SK-N-SH (cell line): ENCODE measurements around the gene GORASP1. TPM values are rescaled to one million over a fixed set of nuclear protein-coding genes. Genes with fewer than 3 reads are reported as not detected.

Experiments used
- CTCF ChIA-PET: fragments of 300-600, 350-600 bp; formaldehyde crosslinking; extraction: SDS; loops from one replicate; lab custom pipeline; 2021; lab: Yijun Ruan, JAX
- POLR2A ChIA-PET: fragments of 350-600 bp; sonication (Branson Sonifier 250); formaldehyde crosslinking; extraction: SDS; loops from one replicate; lab custom pipeline; 2020; ENCODE audit warnings: antibody characterized with exemption, inconsistent platforms; lab: Yijun Ruan, JAX
- DNase-seq: peaks from one replicate; pipeline ENCODE4 v3.0.0; 2012
- H2AFZ ChIP-seq: fragments of 200-600 bp; sonication (generic); 2 replicates; pipeline ENCODE4 v1.8.1; 2016; ENCODE audit warnings: antibody characterized with exemption, mild to moderate bottlenecking, low read depth
- H3F3A ChIP-seq: fragments of 200-600 bp; sonication (generic); replicated peaks from 2 replicates; pipeline ENCODE3; 2016; ENCODE audit warnings: antibody characterized with exemption, mild to moderate bottlenecking; ENCODE audit not compliant: insufficient read depth
- H3K27ac ChIP-seq, 2 experiments: fragments of 200-500 bp in 1 of 2; fragments of 200-600 bp in 1 of 2; sonication (Bioruptor generic) in 1 of 2; sonication (generic), shearing (Covaris generic) in 1 of 2; 2 replicates each; pipeline versions ENCODE4 v1.5.1 to v1.6.1; 2014 to 2016; ENCODE audit warnings: low read depth in 2 of 2, inconsistent platforms in 1 of 2, low read length in 1 of 2, mild to moderate bottlenecking in 1 of 2, mixed read lengths in 1 of 2
- H3K27me3 ChIP-seq: fragments of 200-600 bp; sonication (generic), shearing (Covaris generic); 2 replicates; pipeline ENCODE4 v1.6.1; 2016; ENCODE audit warnings: mixed run types; ENCODE audit not compliant: insufficient read depth
- H3K36me3 ChIP-seq, 2 experiments: fragments of 200-500 bp in 1 of 2; fragments of 200-600 bp in 1 of 2; sonication (Bioruptor generic) in 1 of 2; sonication (generic) in 1 of 2; replicated peaks in 1 of 2; 2 replicates each; pipeline versions ENCODE3 to v1.5.1; 2014 to 2016; ENCODE audit warnings: low read length in 1 of 2, mild to moderate bottlenecking in 1 of 2; ENCODE audit not compliant: insufficient read depth in 2 of 2, control insufficient read depth in 1 of 2
- H3K4me1 ChIP-seq, 2 experiments: fragments of 200-500 bp in 1 of 2; fragments of 200-600 bp in 1 of 2; sonication (Bioruptor generic) in 1 of 2; sonication (generic), shearing (Covaris generic) in 1 of 2; 2 replicates each; pipeline versions ENCODE4 v1.5.1 to v1.6.1; 2014 to 2016; ENCODE audit warnings: low read depth in 1 of 2, low read length in 1 of 2, mixed run types in 1 of 2; ENCODE audit not compliant: insufficient read depth in 2 of 2, control insufficient read depth in 1 of 2
- H3K4me2 ChIP-seq: fragments of 200-600 bp; sonication (generic), shearing (Covaris generic); 2 replicates; pipeline ENCODE4 v1.6.1; 2017; ENCODE audit warnings: mixed run types
- H3K4me3 ChIP-seq, 2 experiments: fragments of 200-500 bp in 1 of 2; fragments of 200-600 bp in 1 of 2; sonication (Bioruptor generic) in 1 of 2; sonication (generic), shearing (Covaris generic) in 1 of 2; 2 replicates each; pipeline versions ENCODE4 v1.5.1 to v1.8.1; 2014 to 2016; ENCODE audit warnings: low read depth in 2 of 2, inconsistent platforms in 1 of 2, low read length in 1 of 2, mild to moderate bottlenecking in 1 of 2, mixed read lengths in 1 of 2, moderate library complexity in 1 of 2
- H3K79me2 ChIP-seq: fragments of 200-600 bp; sonication (generic); 2 replicates; pipeline ENCODE4 v1.8.1; 2017; ENCODE audit warnings: mild to moderate bottlenecking; ENCODE audit not compliant: insufficient read depth
- H3K9ac ChIP-seq: fragments of 200-600 bp; sonication (generic); 2 replicates; pipeline ENCODE4 v1.6.1; 2017; ENCODE audit warnings: mixed run types
- H3K9me2 ChIP-seq: fragments of 200-600 bp; sonication (generic); 2 replicates; pipeline ENCODE4 v1.6.1; 2017; ENCODE audit warnings: mixed run types
- H3K9me3 ChIP-seq: fragments of 200-600 bp; sonication (generic); 2 replicates; pipeline ENCODE4 v1.6.1; 2017; ENCODE audit warnings: mixed run types, mild to moderate bottlenecking, moderate library complexity
- H4K20me1 ChIP-seq: fragments of 200-600 bp; sonication (generic); 2 replicates; pipeline ENCODE4 v1.6.1; 2017; ENCODE audit warnings: mild to moderate bottlenecking, mixed run types; ENCODE audit not compliant: insufficient read depth
- CHD2 ChIP-seq: fragments of 150-350 bp; IDR thresholded peaks from 2 replicates; pipeline ENCODE4 v1.6.1; 2018; ENCODE audit warnings: low read length; ENCODE audit not compliant: partially characterized antibody
- ELF1 ChIP-seq: IDR thresholded peaks from 2 replicates; pipeline ENCODE4 v1.4.0; 2012
- EP300 ChIP-seq, 2 experiments: IDR thresholded peaks; 2 replicates each; pipeline versions ENCODE4 v1.4.0 to v1.6.1; 2012; ENCODE audit warnings: borderline replicate concordance in 1 of 2, low read depth in 1 of 2, low read length in 1 of 2
- FOSL2 ChIP-seq: IDR thresholded peaks from 2 replicates; pipeline ENCODE4 v1.4.0; 2012; ENCODE audit warnings: low read depth, mild to moderate bottlenecking, moderate library complexity, borderline replicate concordance
- GABPA ChIP-seq: IDR thresholded peaks from 2 replicates; pipeline ENCODE4 v1.4.0; 2012; ENCODE audit warnings: low read depth, mild to moderate bottlenecking
- GATA2 ChIP-seq: sonication (generic); formaldehyde crosslinking; IDR thresholded peaks from 2 replicates; pipeline ENCODE4 v1.5.0; 2020; ENCODE audit warnings: mild to moderate bottlenecking, missing genetic modification reagents
- POLR2AphosphoS5 ChIP-seq: IDR thresholded peaks from 2 replicates; pipeline ENCODE4 v1.6.1; 2012; ENCODE audit warnings: low read depth, low read length
- RAD21 ChIP-seq: IDR thresholded peaks from 2 replicates; pipeline ENCODE4 v1.6.1; 2012; ENCODE audit warnings: mild to moderate bottlenecking, low read length
- RCOR1 ChIP-seq: fragments of 150-350 bp; IDR thresholded peaks from 2 replicates; pipeline ENCODE4 v1.6.1; 2017; ENCODE audit warnings: antibody characterized with exemption, low read length
- RXRA ChIP-seq: IDR thresholded peaks from 2 replicates; pipeline ENCODE4 v1.4.0; 2012; ENCODE audit warnings: low read depth, mild to moderate bottlenecking, borderline replicate concordance
- SMC3 ChIP-seq: IDR thresholded peaks from 2 replicates; pipeline ENCODE4 v1.6.1; 2012; ENCODE audit warnings: low read depth, low read length, improper control_type of control experiment
- TAF1 ChIP-seq: IDR thresholded peaks from 2 replicates; pipeline ENCODE4 v1.6.1; 2012; ENCODE audit warnings: low read depth, mild to moderate bottlenecking, low read length, moderate library complexity, borderline replicate concordance
- TEAD4 ChIP-seq: IDR thresholded peaks from 2 replicates; pipeline ENCODE4 v1.4.0; 2012; ENCODE audit warnings: mild to moderate bottlenecking, borderline replicate concordance; ENCODE audit not compliant: insufficient read depth
- WGBS: methylation state at CpG from one replicate; pipeline ENCODE4 v1.1.6; 2017; ENCODE audit warnings: low lambda C conversion rate; 5-methylcytosine and 5-hydroxymethylcytosine counted together
- polyA plus RNA-seq, 3 experiments: library from polyadenylated mRNA; depleted of rRNA; stranded (reverse); fragments of >200 nt; gene quantifications; 2 replicates each; pipeline ENCODE4 v1.2.3, GENCODE V29; 2012
- TF ChIP-seq, protein P1 (sequence below): fragments of 200-600 bp; sonication (generic); IDR thresholded peaks from 2 replicates; pipeline ENCODE4 v1.6.1; 2017; ENCODE audit warnings: antibody characterized with exemption, mild to moderate bottlenecking, moderate library complexity
- TF ChIP-seq, protein P2 (sequence below): fragments of 150-350 bp; IDR thresholded peaks from 2 replicates; pipeline ENCODE4 v1.6.1; 2017; ENCODE audit warnings: antibody characterized with exemption, low read length, low read depth, borderline replicate concordance
- TF ChIP-seq, protein P3 (sequence below): IDR thresholded peaks from 2 replicates; pipeline ENCODE4 v1.4.0; 2012; ENCODE audit warnings: low read depth, borderline replicate concordance

The GORASP1 gene
- polyA plus RNA-seq, 1 of the 3 experiments (the other 2 are of a cell fraction): 44.3 TPM

DNA sequence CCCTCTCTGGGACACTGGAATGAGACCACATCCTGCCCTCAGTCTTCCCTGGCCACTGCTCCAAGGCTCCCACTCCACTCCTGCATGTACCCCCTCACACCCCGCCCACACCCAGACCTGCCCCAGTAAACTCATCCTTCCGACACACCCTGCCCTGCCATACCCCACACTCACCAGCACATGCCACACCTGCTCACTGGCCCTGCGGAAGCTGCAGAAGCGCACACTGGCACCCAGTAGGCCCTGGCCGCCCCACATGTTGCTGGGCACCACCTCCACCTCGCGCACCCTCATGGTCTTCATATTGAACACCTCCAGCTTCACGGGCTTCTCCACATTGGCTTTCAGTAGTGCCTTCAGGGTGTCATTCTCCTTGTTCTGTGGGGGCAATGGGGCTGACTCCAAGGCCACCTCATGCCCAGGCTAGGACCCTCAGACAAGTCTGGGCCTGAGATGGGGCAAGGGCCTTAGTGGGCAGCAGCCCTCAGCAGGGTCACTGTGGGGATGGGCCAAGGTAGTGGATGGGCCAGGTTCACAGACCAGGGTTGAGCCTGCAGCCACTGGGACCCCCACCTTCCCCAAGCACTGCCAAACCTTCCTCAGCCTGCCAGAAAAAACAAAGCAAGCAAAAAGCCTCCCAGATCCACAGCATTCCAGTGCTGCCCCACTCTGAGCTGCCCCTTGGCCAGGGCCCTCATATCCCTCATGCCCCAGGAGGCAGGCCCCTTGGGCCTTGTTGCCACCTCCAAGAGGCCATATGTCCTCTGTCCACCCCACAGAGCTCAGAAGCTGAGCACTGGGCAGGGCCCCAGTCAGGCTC, 4.7 kb downstream of the GORASP1 start:
- 96% methylated on average over 8 of the region's 8 CpGs for WGBS

DNA sequence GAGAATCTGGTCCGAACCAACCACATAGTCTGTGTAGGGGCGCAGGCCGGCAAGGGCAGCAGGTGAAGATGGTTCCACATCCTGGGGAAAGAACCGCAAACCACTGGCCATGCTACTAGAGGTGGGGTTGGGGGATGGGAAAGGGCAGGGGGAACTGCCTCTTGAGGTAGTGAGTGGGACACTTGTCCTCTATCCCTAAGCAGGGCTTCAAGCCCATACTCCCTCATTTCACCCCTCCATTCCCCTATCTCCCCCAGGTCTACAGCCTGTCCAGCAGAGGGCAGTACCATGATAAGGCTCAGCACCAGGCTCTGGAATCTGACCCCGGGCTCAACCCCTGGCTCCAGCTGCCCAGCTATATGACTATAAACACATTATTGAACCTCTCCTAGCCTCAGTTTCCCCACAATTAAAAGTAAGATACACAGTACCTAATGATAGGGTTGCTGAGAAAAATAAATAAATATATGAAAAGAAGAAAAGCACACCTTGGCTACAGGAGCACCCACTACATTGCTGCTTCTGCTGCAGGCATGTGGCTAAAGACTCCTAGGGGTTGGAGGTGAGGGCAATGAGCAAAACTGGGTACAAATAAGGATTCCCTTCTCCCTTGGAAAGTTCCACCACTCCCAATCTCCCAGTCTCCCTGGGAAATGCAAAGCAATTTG, 6.3 kb downstream of the GORASP1 start:
- H4K20me1 ChIP-seq: peaks cover 46% of the 10 kb centered on the region
- WGBS: 87% methylated on average over 4 of the region's 5 CpGs

More for the DNA sequence above, 4.7 kb downstream of the GORASP1 start:
- Histone ChIP-seq H3K9me2 (no peaks in the 10 kb centered on the region), H3F3A (peaks cover 6% of the 10 kb centered on the region), H3K4me2 (no peak overlapping the region), H3K36me3 (peaks cover 7 to 36% of the 10 kb centered on the region in 2 experiments), H3K9ac (no peak overlapping the region), H3K4me1 (peaks cover 4 to 22% of the 10 kb centered on the region in 2 experiments; a peak in 2 of 4 replicates), H3K27ac (no peak overlapping the region), H3K4me3 (no peak overlapping the region), H3K27me3 (no peaks in the 10 kb centered on the region), H3K79me2 (peaks cover 54% of the 10 kb centered on the region), H2AFZ (no peak overlapping the region), H4K20me1 (peaks cover 50% of the 10 kb centered on the region), H3K9me3 (no peaks in the 10 kb centered on the region)
- POLR2A ChIA-PET: no interaction called here
- CTCF ChIA-PET: interaction anchor here (2.0 to 2.4 kb wide), 2 partner anchors 185 kb away, joined by 6 to 20 read pairs; no protein-coding TSS in a partner anchor
- no peak for DNase-seq
- no peak for TF ChIP-seq RCOR1
- no peak for TF ChIP-seq RAD21

More for the DNA sequence above, 6.3 kb downstream of the GORASP1 start:
- H3K4me3 ChIP-seq: no peak overlapping the region; a peak in 1 of 4 replicates
- peak; percentile 78 for DNase-seq
- H3K9ac ChIP-seq: no peak overlapping the region
- H3K9me3 ChIP-seq: no peaks in the 10 kb centered on the region
- no peaks in the 10 kb centered on the region for H3K9me2 ChIP-seq
- ChIA-PET POLR2A (no interaction called here), CTCF (interaction anchor here (0.6 to 2.0 kb wide), 3 partner anchors 19 to 191 kb away, joined by 3 to 6 read pairs (median 3); no protein-coding TSS in a partner anchor)
- peaks cover 6% of the 10 kb centered on the region for H3F3A ChIP-seq
- peaks cover 45% of the 10 kb centered on the region for H3K79me2 ChIP-seq
- H3K27me3 ChIP-seq: no peaks in the 10 kb centered on the region
- TF ChIP-seq POLR2AphosphoS5: no peak
- TF ChIP-seq SMC3: peak; percentile 54
- peak; percentile 56 for TF ChIP-seq RAD21
- no peak for TF ChIP-seq ELF1
- no peak for TF ChIP-seq GABPA
- TF ChIP-seq, protein P1, sequence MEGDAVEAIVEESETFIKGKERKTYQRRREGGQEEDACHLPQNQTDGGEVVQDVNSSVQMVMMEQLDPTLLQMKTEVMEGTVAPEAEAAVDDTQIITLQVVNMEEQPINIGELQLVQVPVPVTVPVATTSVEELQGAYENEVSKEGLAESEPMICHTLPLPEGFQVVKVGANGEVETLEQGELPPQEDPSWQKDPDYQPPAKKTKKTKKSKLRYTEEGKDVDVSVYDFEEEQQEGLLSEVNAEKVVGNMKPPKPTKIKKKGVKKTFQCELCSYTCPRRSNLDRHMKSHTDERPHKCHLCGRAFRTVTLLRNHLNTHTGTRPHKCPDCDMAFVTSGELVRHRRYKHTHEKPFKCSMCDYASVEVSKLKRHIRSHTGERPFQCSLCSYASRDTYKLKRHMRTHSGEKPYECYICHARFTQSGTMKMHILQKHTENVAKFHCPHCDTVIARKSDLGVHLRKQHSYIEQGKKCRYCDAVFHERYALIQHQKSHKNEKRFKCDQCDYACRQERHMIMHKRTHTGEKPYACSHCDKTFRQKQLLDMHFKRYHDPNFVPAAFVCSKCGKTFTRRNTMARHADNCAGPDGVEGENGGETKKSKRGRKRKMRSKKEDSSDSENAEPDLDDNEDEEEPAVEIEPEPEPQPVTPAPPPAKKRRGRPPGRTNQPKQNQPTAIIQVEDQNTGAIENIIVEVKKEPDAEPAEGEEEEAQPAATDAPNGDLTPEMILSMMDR: peak; percentile 72
- TF ChIP-seq TAF1: no peak
- no peak for TF ChIP-seq FOSL2
- TF ChIP-seq, protein P2, sequence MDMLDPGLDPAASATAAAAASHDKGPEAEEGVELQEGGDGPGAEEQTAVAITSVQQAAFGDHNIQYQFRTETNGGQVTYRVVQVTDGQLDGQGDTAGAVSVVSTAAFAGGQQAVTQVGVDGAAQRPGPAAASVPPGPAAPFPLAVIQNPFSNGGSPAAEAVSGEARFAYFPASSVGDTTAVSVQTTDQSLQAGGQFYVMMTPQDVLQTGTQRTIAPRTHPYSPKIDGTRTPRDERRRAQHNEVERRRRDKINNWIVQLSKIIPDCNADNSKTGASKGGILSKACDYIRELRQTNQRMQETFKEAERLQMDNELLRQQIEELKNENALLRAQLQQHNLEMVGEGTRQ: no peak
- no peak for TF ChIP-seq RXRA
- TF ChIP-seq TEAD4: no peak
- no peak for TF ChIP-seq EP300 (IDR thresholded peaks at IDR 0.05; ENCODE audit: borderline replicate concordance in 1 of 2, low read depth in 1 of 2, low read length in 1 of 2)
- TF ChIP-seq, protein P3, sequence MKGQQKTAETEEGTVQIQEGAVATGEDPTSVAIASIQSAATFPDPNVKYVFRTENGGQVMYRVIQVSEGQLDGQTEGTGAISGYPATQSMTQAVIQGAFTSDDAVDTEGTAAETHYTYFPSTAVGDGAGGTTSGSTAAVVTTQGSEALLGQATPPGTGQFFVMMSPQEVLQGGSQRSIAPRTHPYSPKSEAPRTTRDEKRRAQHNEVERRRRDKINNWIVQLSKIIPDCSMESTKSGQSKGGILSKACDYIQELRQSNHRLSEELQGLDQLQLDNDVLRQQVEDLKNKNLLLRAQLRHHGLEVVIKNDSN: no peak
- no peak for TF ChIP-seq GATA2 (CRISPR knock-in tag)
- TF ChIP-seq CHD2: no peak
- H3K36me3 ChIP-seq: peaks cover 17 to 52% of the 10 kb centered on the region in 2 experiments
- no peak overlapping the region for H2AFZ ChIP-seq
- no peak overlapping the region for H3K27ac ChIP-seq
- no peak overlapping the region for H3K4me2 ChIP-seq
- peaks cover 4 to 18% of the 10 kb centered on the region in 2 experiments; a peak in 2 of 4 replicates for H3K4me1 ChIP-seq
